SK-N-SH treated with all-trans-retinoic acid at 6 μM for 48 hours (cell line): ENCODE results near the gene JMJD1C.

ENCODE experiments used
- ARNTL ChIP-seq: fragments of 450-650 bp; formaldehyde crosslinking; IDR thresholded peaks from 2 replicates; pipeline ENCODE4 v1.5.0; 2020; ENCODE audit warnings: low read depth, mild to moderate bottlenecking, moderate library complexity, borderline replicate concordance
- CSDC2 ChIP-seq: fragments of 250-450 bp; sonication (Bioruptor Pico); IDR thresholded peaks from 2 replicates; pipeline ENCODE4 v1.5.0; 2020; ENCODE audit warnings: mild to moderate bottlenecking, moderate library complexity
- GLIS3 ChIP-seq: fragments of 250-450 bp; sonication (Bioruptor Pico); IDR thresholded peaks from 2 replicates; pipeline ENCODE4 v1.5.0; 2020; ENCODE audit warnings: mild to moderate bottlenecking, moderate library complexity
- OSR1 ChIP-seq: fragments of 250-450 bp; sonication (Bioruptor Pico); IDR thresholded peaks from 2 replicates; pipeline ENCODE4 v1.8.0; 2022; ENCODE audit warnings: moderate library complexity, mild to moderate bottlenecking, inconsistent platforms
- PPARA ChIP-seq: fragments of 250-450 bp; sonication (Bioruptor Pico); IDR thresholded peaks from 2 replicates; pipeline ENCODE4 v1.5.0; 2020; ENCODE audit warnings: mild to moderate bottlenecking, borderline replicate concordance
- RARB ChIP-seq: fragments of 250-450 bp; sonication (Bioruptor Pico); IDR thresholded peaks from 2 replicates; pipeline ENCODE4 v1.8.0; 2021; ENCODE audit warnings: mild to moderate bottlenecking, moderate library complexity
- ZNF70 ChIP-seq: fragments of 450-650 bp; formaldehyde crosslinking; IDR thresholded peaks from 2 replicates; pipeline ENCODE4 v1.5.0; 2020; ENCODE audit warnings: mild to moderate bottlenecking, moderate library complexity
- TF ChIP-seq, protein P1 (sequence below): fragments of 250-450 bp; sonication (Bioruptor Pico); IDR thresholded peaks from 2 replicates; pipeline ENCODE4 v1.8.0; 2020; ENCODE audit warnings: mild to moderate bottlenecking, moderate library complexity, borderline replicate concordance
- TF ChIP-seq, protein P2 (sequence below): fragments of 250-450 bp; sonication (Bioruptor Pico); IDR thresholded peaks from 2 replicates; pipeline ENCODE4 v1.5.1; 2021; ENCODE audit warnings: mild to moderate bottlenecking, moderate library complexity
- TF ChIP-seq, protein P3 (sequence below): fragments of 250-450 bp; sonication (Bioruptor Pico); IDR thresholded peaks from 2 replicates; pipeline ENCODE4 v1.8.0; 2021; ENCODE audit warnings: low read depth, mild to moderate bottlenecking, moderate library complexity, borderline replicate concordance

DNA sequence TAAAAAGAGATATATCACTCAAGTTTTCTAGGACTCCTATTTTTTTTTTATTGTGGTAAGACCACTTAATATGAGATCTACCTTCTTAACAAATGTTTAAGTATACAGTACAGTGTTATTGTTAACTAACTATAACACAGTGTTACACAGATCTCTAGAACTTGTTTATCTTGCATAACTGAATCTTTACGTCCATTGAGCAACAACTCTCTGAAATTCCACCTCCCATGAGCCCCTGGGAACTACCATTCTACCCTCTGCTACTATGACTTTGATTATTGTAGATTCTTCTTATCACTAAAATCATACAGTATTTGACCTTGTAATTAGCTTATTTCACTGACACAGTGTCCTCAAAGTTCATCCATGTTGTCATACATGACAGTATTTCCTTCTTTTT, 32.9 kb upstream of the JMJD1C start:
- TF ChIP-seq, protein P1, sequence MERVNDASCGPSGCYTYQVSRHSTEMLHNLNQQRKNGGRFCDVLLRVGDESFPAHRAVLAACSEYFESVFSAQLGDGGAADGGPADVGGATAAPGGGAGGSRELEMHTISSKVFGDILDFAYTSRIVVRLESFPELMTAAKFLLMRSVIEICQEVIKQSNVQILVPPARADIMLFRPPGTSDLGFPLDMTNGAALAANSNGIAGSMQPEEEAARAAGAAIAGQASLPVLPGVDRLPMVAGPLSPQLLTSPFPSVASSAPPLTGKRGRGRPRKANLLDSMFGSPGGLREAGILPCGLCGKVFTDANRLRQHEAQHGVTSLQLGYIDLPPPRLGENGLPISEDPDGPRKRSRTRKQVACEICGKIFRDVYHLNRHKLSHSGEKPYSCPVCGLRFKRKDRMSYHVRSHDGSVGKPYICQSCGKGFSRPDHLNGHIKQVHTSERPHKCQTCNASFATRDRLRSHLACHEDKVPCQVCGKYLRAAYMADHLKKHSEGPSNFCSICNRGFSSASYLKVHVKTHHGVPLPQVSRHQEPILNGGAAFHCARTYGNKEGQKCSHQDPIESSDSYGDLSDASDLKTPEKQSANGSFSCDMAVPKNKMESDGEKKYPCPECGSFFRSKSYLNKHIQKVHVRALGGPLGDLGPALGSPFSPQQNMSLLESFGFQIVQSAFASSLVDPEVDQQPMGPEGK (CRISPR knock-in tag) = no peak
- TF ChIP-seq OSR1 (CRISPR knock-in tag) (no peak), ZNF70 (CRISPR knock-in tag) (no peak), PPARA (CRISPR knock-in tag) (no peak), ARNTL (CRISPR knock-in tag) (no peak), RARB (CRISPR knock-in tag) (no peak), CSDC2 (CRISPR knock-in tag) (no peak), GLIS3 (CRISPR knock-in tag) (no peak)
- TF ChIP-seq, protein P2, sequence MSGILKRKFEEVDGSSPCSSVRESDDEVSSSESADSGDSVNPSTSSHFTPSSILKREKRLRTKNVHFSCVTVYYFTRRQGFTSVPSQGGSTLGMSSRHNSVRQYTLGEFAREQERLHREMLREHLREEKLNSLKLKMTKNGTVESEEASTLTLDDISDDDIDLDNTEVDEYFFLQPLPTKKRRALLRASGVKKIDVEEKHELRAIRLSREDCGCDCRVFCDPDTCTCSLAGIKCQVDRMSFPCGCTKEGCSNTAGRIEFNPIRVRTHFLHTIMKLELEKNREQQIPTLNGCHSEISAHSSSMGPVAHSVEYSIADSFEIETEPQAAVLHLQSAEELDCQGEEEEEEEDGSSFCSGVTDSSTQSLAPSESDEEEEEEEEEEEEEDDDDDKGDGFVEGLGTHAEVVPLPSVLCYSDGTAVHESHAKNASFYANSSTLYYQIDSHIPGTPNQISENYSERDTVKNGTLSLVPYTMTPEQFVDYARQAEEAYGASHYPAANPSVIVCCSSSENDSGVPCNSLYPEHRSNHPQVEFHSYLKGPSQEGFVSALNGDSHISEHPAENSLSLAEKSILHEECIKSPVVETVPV (CRISPR knock-in tag) = no peak
- TF ChIP-seq, protein P3, sequence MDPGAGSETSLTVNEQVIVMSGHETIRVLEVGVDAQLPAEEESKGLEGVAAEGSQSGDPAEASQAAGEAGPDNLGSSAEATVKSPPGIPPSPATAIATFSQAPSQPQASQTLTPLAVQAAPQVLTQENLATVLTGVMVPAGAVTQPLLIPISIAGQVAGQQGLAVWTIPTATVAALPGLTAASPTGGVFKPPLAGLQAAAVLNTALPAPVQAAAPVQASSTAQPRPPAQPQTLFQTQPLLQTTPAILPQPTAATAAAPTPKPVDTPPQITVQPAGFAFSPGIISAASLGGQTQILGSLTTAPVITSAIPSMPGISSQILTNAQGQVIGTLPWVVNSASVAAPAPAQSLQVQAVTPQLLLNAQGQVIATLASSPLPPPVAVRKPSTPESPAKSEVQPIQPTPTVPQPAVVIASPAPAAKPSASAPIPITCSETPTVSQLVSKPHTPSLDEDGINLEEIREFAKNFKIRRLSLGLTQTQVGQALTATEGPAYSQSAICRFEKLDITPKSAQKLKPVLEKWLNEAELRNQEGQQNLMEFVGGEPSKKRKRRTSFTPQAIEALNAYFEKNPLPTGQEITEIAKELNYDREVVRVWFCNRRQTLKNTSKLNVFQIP = no peak
